Spleen (tissue), 7 donors: ENCODE measurements around the gene TDRD9.

Source experiments
- CTCF ChIP-seq, 11 experiments: fragments of 200-600 bp in 7 of 11; fragments of 450-650 bp in 4 of 11; sonication (generic) in 4 of 11; IDR thresholded peaks in 8 of 11; conservative IDR thresholded peaks in 3 of 11; 1 replicate in 7 of 11; 2 replicates in 4 of 11; pipeline versions ENCODE4 v1.4.0 to v1.8.0; 2016 to 2021; ENCODE audit warnings: antibody characterized with exemption in 11 of 11, inconsistent platforms in 4 of 11, mild to moderate bottlenecking in 1 of 11
- POLR2A ChIP-seq, 3 donors: fragments of 450-650 bp; IDR thresholded peaks; one replicate each; pipeline ENCODE4 v1.5.1; 2017; ENCODE audit warnings: antibody characterized with exemption in 3 of 3, mild to moderate bottlenecking in 1 of 3
- POLR2AphosphoS5 ChIP-seq, 3 donors: sonication (generic); formaldehyde crosslinking; IDR thresholded peaks; one replicate each; pipeline ENCODE4 v1.5.1; 2017; ENCODE audit warnings: antibody characterized with exemption in 3 of 3
- donor health status: DM: no; HTN: no; CAD: no; lungs with moderate emphysema.
- donor health status: DM: no; HTN: no; CAD: no.
- donor health status: DM: no; HTN: no; CAD: no.

DNA sequence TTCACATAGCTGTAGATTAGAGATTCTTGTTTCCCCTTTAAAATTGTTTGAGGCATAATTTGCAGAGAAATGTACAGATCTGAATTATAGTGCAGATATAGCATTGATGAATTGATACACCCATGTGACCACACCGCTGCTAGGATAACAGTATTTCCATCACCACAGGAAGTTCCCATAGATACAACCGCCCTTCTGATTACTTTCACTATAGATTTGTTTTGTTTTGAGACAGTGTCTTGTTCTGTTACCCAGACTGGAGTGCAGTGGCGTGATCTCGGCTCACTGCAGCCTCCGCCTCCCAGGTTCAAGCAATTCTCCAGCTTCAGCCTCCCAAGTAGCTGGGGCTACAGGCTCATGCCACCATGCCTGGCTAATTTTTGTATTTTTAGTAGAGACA, 148.5 kb downstream of the TDRD9 start:
- TF ChIP-seq CTCF (IDR thresholded peaks at IDR 0.05 in 8 of 11, conservative IDR thresholded peaks at IDR 0.05 in 3 of 11) (no peak), POLR2A (IDR thresholded peaks at IDR 0.05) (no peak), POLR2AphosphoS5 (IDR thresholded peaks at IDR 0.05) (no peak)
